NCI-H1105 (cell line): Measurements from ENCODE around the gene CAMK2B.
A peak's percentile ranks its signal among the peaks of the same experiment; 100 is the strongest.

Experiments used
- DNase-seq: peaks from one replicate; lab custom pipeline; 2025; lab: John Stamatoyannopoulos, UW

CAMK2B gene

GRCh38 chr7:44329888-44330287, 4.5 kb upstream of the CAMK2B start:
- DNase-seq = no peak

GRCh38 chr7:44329081-44329480, 3.7 kb upstream of the CAMK2B start:
- DNase-seq = no peak

GRCh38 chr7:44327981-44328380, 2.6 kb upstream of the CAMK2B start:
- DNase-seq = no peak

- DNase-seq = no peak
Observed at GRCh38 chr7:44326261-44327125, 1.1 kb upstream of the CAMK2B start.

- peak; percentile 25 for DNase-seq
Observed at GRCh38 chr7:44325811-44326241, 432 bp upstream of the CAMK2B start.

- DNase-seq = no peak
Observed at GRCh38 chr7:44324481-44325200, 753 bp downstream of the CAMK2B start.

- DNase-seq = no peak
Observed at GRCh38 chr7:44324204-44324480, 1.3 kb downstream of the CAMK2B start.

GRCh38 chr7:44323381-44324203, 1.8 kb downstream of the CAMK2B start:
- DNase-seq = no peak

GRCh38 chr7:44322631-44323363, 2.6 kb downstream of the CAMK2B start:
- no peak for DNase-seq

- no peak for DNase-seq
Observed at GRCh38 chr7:44321796-44322195, 3.6 kb downstream of the CAMK2B start.

GRCh38 chr7:44320794-44321371, 4.5 kb downstream of the CAMK2B start:
- no peak for DNase-seq

GRCh38 chr7:44320141-44320540, 5.3 kb downstream of the CAMK2B start:
- DNase-seq = no peak

- DNase-seq = no peak
Observed at GRCh38 chr7:44318332-44318731, 7.1 kb downstream of the CAMK2B start.

GRCh38 chr7:44315301-44315903, 10.0 kb downstream of the CAMK2B start:
- DNase-seq = no peak

- no peak for DNase-seq
Observed at GRCh38 chr7:44313621-44314031, 11.8 kb downstream of the CAMK2B start.

GRCh38 chr7:44313016-44313415, 12.4 kb downstream of the CAMK2B start:
- DNase-seq = no peak

- DNase-seq = no peak
Observed at GRCh38 chr7:44311561-44312495, 13.6 kb downstream of the CAMK2B start.

- no peak for DNase-seq
Observed at GRCh38 chr7:44310221-44310848, 15.1 kb downstream of the CAMK2B start.

- DNase-seq = no peak
Observed at GRCh38 chr7:44309271-44310091, 15.9 kb downstream of the CAMK2B start.
